Measurements from ENCODE around the gene INHBA.

INHBA gene

GRCh38 chr7:41702635-41703371 is at the start of gene INHBA:
Gene INHBA, minus strand, starts transcription at chr7:41703090. Its CDS starts 2,716 bp downstream, at chr7:41700374.
- no peak for DNase-seq (ENCODE audit: low spot score)

GRCh38 chr7:41752615-41753014 is 49.7 kb upstream of the INHBA start:
- no peak for DNase-seq (ENCODE audit: low spot score)

GRCh38 chr7:41750661-41751540 is 48.0 kb upstream of the INHBA start:
- no peak for DNase-seq (ENCODE audit: low spot score)

- DNase-seq (ENCODE audit: low spot score) = no peak
Observed at GRCh38 chr7:41747961-41748360, 45.1 kb upstream of the INHBA start.

GRCh38 chr7:41745451-41745850 is 42.6 kb upstream of the INHBA start:
- no peak for DNase-seq (ENCODE audit: low spot score)

GRCh38 chr7:41744161-41744560 is 41.3 kb upstream of the INHBA start:
- no peak for DNase-seq (ENCODE audit: low spot score)

- no peak for DNase-seq (ENCODE audit: low spot score)
Observed at GRCh38 chr7:41742401-41743020, 39.6 kb upstream of the INHBA start.

- no peak for DNase-seq (ENCODE audit: low spot score)
Observed at GRCh38 chr7:41738806-41739205, 35.9 kb upstream of the INHBA start.

- DNase-seq (ENCODE audit: low spot score) = no peak
Observed at GRCh38 chr7:41738336-41738735, 35.4 kb upstream of the INHBA start.

- peak; percentile 29 for DNase-seq (ENCODE audit: low spot score)
Observed at GRCh38 chr7:41735206-41735605, 32.3 kb upstream of the INHBA start.

GRCh38 chr7:41732843-41733306 is 30.0 kb upstream of the INHBA start:
- peak; percentile 18 for DNase-seq (ENCODE audit: low spot score)

- DNase-seq (ENCODE audit: low spot score) = peak; percentile 19
Observed at GRCh38 chr7:41732436-41732785, 29.5 kb upstream of the INHBA start.

- DNase-seq (ENCODE audit: low spot score) = peak; percentile 87
Observed at GRCh38 chr7:41731493-41732435, 28.9 kb upstream of the INHBA start.

GRCh38 chr7:41730668-41731067 is 27.8 kb upstream of the INHBA start:
- no peak for DNase-seq (ENCODE audit: low spot score)

- no peak for DNase-seq (ENCODE audit: low spot score)
Observed at GRCh38 chr7:41730161-41730560, 27.3 kb upstream of the INHBA start.

- no peak for DNase-seq (ENCODE audit: low spot score)
Observed at GRCh38 chr7:41729059-41729458, 26.2 kb upstream of the INHBA start.

GRCh38 chr7:41725013-41725412 is 22.1 kb upstream of the INHBA start:
- DNase-seq (ENCODE audit: low spot score) = no peak

GRCh38 chr7:41720886-41721285 is 18.0 kb upstream of the INHBA start:
- DNase-seq (ENCODE audit: low spot score) = no peak

- DNase-seq (ENCODE audit: low spot score) = no peak
Observed at GRCh38 chr7:41720046-41720445, 17.2 kb upstream of the INHBA start.

- DNase-seq (ENCODE audit: low spot score) = no peak
Observed at GRCh38 chr7:41716691-41717090, 13.8 kb upstream of the INHBA start.

- no peak for DNase-seq (ENCODE audit: low spot score)
Observed at GRCh38 chr7:41715000-41715399, 12.1 kb upstream of the INHBA start.
